RWPE2 (cell line): ENCODE results near the gene CAPZB.

Experiments used
- ATAC-seq: fragments of 200-7000 bp; cut with Tn5 transposase; 3 replicates; pipeline ENCODE4 v1.9.1; 2021; ENCODE audit warnings: low read depth
- DNase-seq: peaks from one replicate; pipeline ENCODE4 v3.0.0-alpha.2; 2020; ENCODE audit warnings: low spot score
- H3K27ac ChIP-seq: fragments of 450-650 bp; 2 replicates; pipeline ENCODE4 v1.5.1; 2017; ENCODE audit warnings: mild to moderate bottlenecking; ENCODE audit not compliant: poor library complexity, severe bottlenecking
- H3K27me3 ChIP-seq: fragments of 250-450 bp; sonication (Bioruptor Pico); 2 replicates; pipeline ENCODE4 v1.5.1; 2021; ENCODE audit warnings: mild to moderate bottlenecking, moderate library complexity; ENCODE audit not compliant: insufficient read depth, poor library complexity, severe bottlenecking
- H3K36me3 ChIP-seq: fragments of 250-450 bp; sonication (Bioruptor Pico); 2 replicates; pipeline ENCODE4 v1.5.1; 2020; ENCODE audit warnings: low read depth, mild to moderate bottlenecking, moderate library complexity
- H3K4me1 ChIP-seq: fragments of 250-450 bp; sonication (Bioruptor Pico); 2 replicates; pipeline ENCODE4 v1.5.1; 2021; ENCODE audit warnings: mild to moderate bottlenecking, moderate library complexity; ENCODE audit not compliant: insufficient read depth, poor library complexity, severe bottlenecking
- H3K4me3 ChIP-seq: fragments of 250-450 bp; sonication (Bioruptor Pico); 2 replicates; pipeline ENCODE4 v1.5.1; 2021; ENCODE audit warnings: mild to moderate bottlenecking, moderate library complexity; ENCODE audit not compliant: severe bottlenecking
- H3K9me3 ChIP-seq: fragments of 250-450 bp; sonication (Bioruptor Pico); 2 replicates; pipeline ENCODE4 v1.5.1; 2021; ENCODE audit warnings: mild to moderate bottlenecking, moderate library complexity; ENCODE audit not compliant: severe bottlenecking
- CTCF ChIP-seq: fragments of 450-650 bp; IDR thresholded peaks from one replicate; pipeline ENCODE4 v1.5.1; 2017; ENCODE audit warnings: mild to moderate bottlenecking, moderate library complexity; ENCODE audit not compliant: poor library complexity, severe bottlenecking

Gene CAPZB

GRCh38 chr1:19445417-19446342 is 39.7 kb downstream of the CAPZB start:
- H3K27me3 ChIP-seq, result no peaks in the 10 kb centered on the region
- H3K4me1 ChIP-seq, result peaks cover 56% of the 10 kb centered on the region
- ATAC-seq, result peak; percentile 52
- H3K36me3 ChIP-seq, result peaks cover 5% of the 10 kb centered on the region
- H3K4me3 ChIP-seq, result no peak overlapping the region
- H3K9me3 ChIP-seq, result no peaks in the 10 kb centered on the region
- TF ChIP-seq CTCF, result peak; percentile 42
- no peak for DNase-seq
- H3K27ac ChIP-seq, result peak overlapping the region; percentile 59

GRCh38 chr1:19444296-19445021 is 40.9 kb downstream of the CAPZB start:
- Histone ChIP-seq H3K27me3 (no peaks in the 10 kb centered on the region), H3K36me3 (peaks cover 7% of the 10 kb centered on the region), H3K4me3 (no peak overlapping the region), H3K9me3 (no peaks in the 10 kb centered on the region), H3K27ac (peak overlapping the region; percentile 59), H3K4me1 (peaks cover 59% of the 10 kb centered on the region)
- TF ChIP-seq CTCF, result no peak
- DNase-seq (no peak), ATAC-seq (no peak)

- no peaks in the 10 kb centered on the region for H3K27me3 ChIP-seq
- H3K36me3 ChIP-seq, result peaks cover 15% of the 10 kb centered on the region
- no peak for ATAC-seq
- no peak for TF ChIP-seq CTCF
- H3K27ac ChIP-seq, result no peak overlapping the region
- peaks cover 57% of the 10 kb centered on the region for H3K4me1 ChIP-seq
- no peak for DNase-seq
- H3K4me3 ChIP-seq, result no peak overlapping the region
- no peaks in the 10 kb centered on the region for H3K9me3 ChIP-seq
Observed at GRCh38 chr1:19443326-19443725, 42.0 kb downstream of the CAPZB start.

DNA sequence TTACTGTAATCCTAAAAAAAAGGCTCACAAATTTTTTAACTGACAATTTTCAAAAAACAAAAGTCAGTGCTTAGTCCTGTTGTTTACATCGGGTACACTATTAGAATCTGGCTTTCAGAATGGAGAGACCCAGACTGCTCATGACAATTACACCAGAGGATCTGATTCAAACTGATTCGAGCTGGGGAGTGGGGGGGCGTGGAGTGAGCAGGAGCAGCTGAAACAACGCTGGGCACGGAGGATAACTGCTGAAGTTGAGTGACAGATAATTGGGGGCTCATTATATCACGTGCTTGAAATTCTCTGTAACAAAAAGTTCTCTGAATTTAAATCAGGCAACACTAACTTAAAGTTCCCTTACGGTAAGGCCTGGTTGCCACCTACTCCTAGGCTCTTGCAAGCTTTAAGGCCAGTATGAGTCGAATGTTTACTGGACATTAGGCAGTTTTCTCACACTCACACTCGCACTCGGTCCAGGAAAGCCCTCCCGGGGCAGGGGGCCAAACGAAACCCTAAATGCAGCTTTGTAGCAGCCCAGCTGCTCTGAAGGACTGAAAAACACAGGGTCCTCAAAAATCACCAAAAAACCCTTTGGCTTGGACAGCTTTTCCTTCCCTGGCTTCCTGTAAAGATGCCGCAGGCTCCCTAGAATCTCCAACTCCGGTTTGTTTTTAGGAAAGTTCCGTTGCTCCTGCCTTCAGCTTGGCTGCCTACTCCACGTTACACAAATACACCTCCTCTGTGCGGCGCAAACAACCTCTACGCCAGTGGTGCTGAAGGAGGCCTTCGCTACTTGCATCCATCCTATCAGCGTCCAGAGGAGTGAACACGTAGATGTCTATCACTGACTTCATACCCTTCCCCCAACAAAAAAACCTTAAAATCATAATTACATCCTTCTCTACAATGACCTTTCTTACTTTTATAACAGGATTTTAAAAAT is 42.9 kb downstream of the CAPZB start:
- no peak overlapping the region for H3K4me3 ChIP-seq
- H3K36me3 ChIP-seq, result peaks cover 19% of the 10 kb centered on the region
- H3K9me3 ChIP-seq, result no peaks in the 10 kb centered on the region
- H3K4me1 ChIP-seq, result peaks cover 55% of the 10 kb centered on the region
- H3K27me3 ChIP-seq, result no peaks in the 10 kb centered on the region
- peak overlapping the region; percentile 81 for H3K27ac ChIP-seq
- DNase-seq (no peak), ATAC-seq (no peak)
- no peak for TF ChIP-seq CTCF
